ENCODE measurements around the gene DOCK3. TPM values are rescaled to one million over a fixed set of nuclear protein-coding genes. Genes with fewer than 3 reads are reported as not detected.

DOCK3 gene
- total RNA-seq, 1 experiment from 2014 or later: 5.6 TPM

DNA sequence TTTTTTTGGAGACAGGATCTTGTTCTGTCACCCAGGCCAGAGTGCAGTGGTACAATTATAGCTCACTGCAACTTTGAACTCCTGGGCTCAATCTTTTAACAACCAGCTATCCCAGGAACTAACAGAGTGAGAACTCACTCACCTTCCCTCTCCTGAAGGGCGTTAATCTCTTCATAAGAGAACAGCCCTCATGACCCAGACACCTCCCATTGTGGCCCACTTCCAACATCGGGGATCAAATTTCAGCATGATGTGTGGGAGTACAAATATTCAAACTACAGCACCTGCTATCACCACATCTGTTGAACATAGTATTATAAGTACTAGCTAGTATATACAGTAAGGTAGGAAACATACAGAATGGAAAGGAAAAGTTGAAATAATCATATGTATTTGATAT, 132.5 kb downstream of the DOCK3 start (continued):
- TF ChIP-seq, protein P1, sequence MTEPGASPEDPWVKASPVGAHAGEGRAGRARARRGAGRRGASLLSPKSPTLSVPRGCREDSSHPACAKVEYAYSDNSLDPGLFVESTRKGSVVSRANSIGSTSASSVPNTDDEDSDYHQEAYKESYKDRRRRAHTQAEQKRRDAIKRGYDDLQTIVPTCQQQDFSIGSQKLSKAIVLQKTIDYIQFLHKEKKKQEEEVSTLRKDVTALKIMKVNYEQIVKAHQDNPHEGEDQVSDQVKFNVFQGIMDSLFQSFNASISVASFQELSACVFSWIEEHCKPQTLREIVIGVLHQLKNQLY (CRISPR knock-in tag; IDR thresholded peaks at IDR 0.05): no peak
- no peak for TF ChIP-seq CREB1 (CRISPR knock-in tag; IDR thresholded peaks at IDR 0.05)

DNA sequence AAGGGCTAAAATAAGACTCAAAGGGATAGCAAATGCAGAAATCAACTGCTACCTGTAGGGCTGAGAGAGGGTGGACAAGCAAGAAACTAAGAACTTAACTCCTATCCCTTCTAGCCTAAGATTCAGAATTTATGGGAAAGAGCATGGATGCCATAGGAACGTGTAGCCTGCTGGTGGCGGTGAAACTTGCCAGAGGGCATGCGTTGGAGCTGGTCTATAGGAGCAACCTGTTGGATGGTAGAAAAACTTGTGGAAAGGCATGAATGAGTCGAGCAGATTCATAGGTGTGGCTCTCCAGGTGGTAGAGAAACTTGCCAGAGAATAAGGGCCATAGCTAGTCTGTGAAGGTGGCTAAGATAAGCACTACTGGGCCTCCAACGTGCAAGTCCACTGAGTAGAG, 137.2 kb downstream of the DOCK3 start:
- H3K4me1 Mint-ChIP-seq: peaks cover 28% of the 10 kb centered on the region
- H3K27ac Mint-ChIP-seq: no peak overlapping the region; the same call in 1 of the 2 replicates
- TF ChIP-seq, protein P2, sequence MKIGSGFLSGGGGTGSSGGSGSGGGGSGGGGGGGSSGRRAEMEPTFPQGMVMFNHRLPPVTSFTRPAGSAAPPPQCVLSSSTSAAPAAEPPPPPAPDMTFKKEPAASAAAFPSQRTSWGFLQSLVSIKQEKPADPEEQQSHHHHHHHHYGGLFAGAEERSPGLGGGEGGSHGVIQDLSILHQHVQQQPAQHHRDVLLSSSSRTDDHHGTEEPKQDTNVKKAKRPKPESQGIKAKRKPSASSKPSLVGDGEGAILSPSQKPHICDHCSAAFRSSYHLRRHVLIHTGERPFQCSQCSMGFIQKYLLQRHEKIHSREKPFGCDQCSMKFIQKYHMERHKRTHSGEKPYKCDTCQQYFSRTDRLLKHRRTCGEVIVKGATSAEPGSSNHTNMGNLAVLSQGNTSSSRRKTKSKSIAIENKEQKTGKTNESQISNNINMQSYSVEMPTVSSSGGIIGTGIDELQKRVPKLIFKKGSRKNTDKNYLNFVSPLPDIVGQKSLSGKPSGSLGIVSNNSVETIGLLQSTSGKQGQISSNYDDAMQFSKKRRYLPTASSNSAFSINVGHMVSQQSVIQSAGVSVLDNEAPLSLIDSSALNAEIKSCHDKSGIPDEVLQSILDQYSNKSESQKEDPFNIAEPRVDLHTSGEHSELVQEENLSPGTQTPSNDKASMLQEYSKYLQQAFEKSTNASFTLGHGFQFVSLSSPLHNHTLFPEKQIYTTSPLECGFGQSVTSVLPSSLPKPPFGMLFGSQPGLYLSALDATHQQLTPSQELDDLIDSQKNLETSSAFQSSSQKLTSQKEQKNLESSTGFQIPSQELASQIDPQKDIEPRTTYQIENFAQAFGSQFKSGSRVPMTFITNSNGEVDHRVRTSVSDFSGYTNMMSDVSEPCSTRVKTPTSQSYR (CRISPR knock-in tag; IDR thresholded peaks at IDR 0.05): no peak
- POLR2A ChIA-PET: no interaction called here
- no peak overlapping the region for H3K4me3 Mint-ChIP-seq
- no peaks in the 10 kb centered on the region for H3K27me3 Mint-ChIP-seq (ENCODE audit: low read depth)
- H3K36me3 Mint-ChIP-seq: no peaks in the 10 kb centered on the region
- 0 out of 2 replicates have a peak, but pooled peaks cover 4% of the 10 kb centered on the region for H3K9me3 Mint-ChIP-seq
- CTCF ChIA-PET: interaction anchor here (0.6 kb wide), 1 partner anchor 74 kb away, joined by 4 read pairs; no protein-coding TSS in a partner anchor
- no peak for DNase-seq (ENCODE audit: low spot score)
- ATAC-seq: peak; percentile 46; the same call in 1 of the 2 replicates

GRCh38 chr3:50815844-50816243, 141.1 kb downstream of the DOCK3 start:
- ATAC-seq (no peak), DNase-seq (ENCODE audit: low spot score) (no peak)
- peaks cover 7% of the 10 kb centered on the region for H3K9me3 Mint-ChIP-seq
- H3K36me3 Mint-ChIP-seq: peaks cover 8% of the 10 kb centered on the region
- H3K27me3 Mint-ChIP-seq (ENCODE audit: low read depth): no peaks in the 10 kb centered on the region
- no peak overlapping the region for H3K4me3 Mint-ChIP-seq
- no peak for TF ChIP-seq RELA (CRISPR knock-in tag; IDR thresholded peaks at IDR 0.05; ENCODE audit: borderline replicate concordance)
- TF ChIP-seq, protein P3, sequence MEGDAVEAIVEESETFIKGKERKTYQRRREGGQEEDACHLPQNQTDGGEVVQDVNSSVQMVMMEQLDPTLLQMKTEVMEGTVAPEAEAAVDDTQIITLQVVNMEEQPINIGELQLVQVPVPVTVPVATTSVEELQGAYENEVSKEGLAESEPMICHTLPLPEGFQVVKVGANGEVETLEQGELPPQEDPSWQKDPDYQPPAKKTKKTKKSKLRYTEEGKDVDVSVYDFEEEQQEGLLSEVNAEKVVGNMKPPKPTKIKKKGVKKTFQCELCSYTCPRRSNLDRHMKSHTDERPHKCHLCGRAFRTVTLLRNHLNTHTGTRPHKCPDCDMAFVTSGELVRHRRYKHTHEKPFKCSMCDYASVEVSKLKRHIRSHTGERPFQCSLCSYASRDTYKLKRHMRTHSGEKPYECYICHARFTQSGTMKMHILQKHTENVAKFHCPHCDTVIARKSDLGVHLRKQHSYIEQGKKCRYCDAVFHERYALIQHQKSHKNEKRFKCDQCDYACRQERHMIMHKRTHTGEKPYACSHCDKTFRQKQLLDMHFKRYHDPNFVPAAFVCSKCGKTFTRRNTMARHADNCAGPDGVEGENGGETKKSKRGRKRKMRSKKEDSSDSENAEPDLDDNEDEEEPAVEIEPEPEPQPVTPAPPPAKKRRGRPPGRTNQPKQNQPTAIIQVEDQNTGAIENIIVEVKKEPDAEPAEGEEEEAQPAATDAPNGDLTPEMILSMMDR (IDR thresholded peaks at IDR 0.05): no peak
- no peak for TF ChIP-seq FOXJ3 (CRISPR knock-in tag; IDR thresholded peaks at IDR 0.05; ENCODE audit: borderline replicate concordance)
- TF ChIP-seq, protein P4, sequence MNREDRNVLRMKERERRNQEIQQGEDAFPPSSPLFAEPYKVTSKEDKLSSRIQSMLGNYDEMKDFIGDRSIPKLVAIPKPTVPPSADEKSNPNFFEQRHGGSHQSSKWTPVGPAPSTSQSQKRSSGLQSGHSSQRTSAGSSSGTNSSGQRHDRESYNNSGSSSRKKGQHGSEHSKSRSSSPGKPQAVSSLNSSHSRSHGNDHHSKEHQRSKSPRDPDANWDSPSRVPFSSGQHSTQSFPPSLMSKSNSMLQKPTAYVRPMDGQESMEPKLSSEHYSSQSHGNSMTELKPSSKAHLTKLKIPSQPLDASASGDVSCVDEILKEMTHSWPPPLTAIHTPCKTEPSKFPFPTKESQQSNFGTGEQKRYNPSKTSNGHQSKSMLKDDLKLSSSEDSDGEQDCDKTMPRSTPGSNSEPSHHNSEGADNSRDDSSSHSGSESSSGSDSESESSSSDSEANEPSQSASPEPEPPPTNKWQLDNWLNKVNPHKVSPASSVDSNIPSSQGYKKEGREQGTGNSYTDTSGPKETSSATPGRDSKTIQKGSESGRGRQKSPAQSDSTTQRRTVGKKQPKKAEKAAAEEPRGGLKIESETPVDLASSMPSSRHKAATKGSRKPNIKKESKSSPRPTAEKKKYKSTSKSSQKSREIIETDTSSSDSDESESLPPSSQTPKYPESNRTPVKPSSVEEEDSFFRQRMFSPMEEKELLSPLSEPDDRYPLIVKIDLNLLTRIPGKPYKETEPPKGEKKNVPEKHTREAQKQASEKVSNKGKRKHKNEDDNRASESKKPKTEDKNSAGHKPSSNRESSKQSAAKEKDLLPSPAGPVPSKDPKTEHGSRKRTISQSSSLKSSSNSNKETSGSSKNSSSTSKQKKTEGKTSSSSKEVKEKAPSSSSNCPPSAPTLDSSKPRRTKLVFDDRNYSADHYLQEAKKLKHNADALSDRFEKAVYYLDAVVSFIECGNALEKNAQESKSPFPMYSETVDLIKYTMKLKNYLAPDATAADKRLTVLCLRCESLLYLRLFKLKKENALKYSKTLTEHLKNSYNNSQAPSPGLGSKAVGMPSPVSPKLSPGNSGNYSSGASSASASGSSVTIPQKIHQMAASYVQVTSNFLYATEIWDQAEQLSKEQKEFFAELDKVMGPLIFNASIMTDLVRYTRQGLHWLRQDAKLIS (CRISPR knock-in tag; IDR thresholded peaks at IDR 0.05; ENCODE audit: borderline replicate concordance): no peak
- TF ChIP-seq MYBL2 (CRISPR knock-in tag; IDR thresholded peaks at IDR 0.05): no peak
- TF ChIP-seq GTF2I (CRISPR knock-in tag; conservative IDR thresholded peaks at IDR 0.05): no peak
- peaks cover 48% of the 10 kb centered on the region for H3K4me1 Mint-ChIP-seq
- ChIA-PET POLR2A (no interaction called here), CTCF (no interaction called here)
- H3K27ac Mint-ChIP-seq: peak overlapping the region; percentile 88

DNA sequence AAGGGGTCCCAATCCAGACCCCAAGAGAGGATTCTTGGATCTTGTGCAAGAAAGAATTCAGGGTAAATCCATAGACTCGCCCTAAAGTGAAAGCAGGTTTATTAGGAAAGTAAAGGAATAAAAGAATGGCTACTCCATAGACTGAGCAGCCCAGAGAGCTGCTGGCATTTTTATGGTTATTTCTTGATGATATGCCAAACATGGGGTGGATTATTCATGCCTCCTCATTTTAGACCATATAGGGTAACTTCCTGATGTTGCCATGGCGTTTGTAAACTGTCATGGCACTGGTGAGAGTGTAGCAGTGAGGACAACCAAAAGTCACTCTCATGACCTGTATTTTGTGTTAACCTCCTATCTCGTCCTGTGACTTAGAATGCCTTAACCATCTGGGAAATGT, 142.2 kb downstream of the DOCK3 start:
- Mint-ChIP-seq H3K36me3 (peaks cover 11% of the 10 kb centered on the region), H3K9me3 (peaks cover 7% of the 10 kb centered on the region), H3K27ac (peak overlapping the region; percentile 98), H3K27me3 (ENCODE audit: low read depth) (no peaks in the 10 kb centered on the region), H3K4me3 (no peak overlapping the region), H3K4me1 (peaks cover 46% of the 10 kb centered on the region)
- no peak for ATAC-seq
- ChIA-PET POLR2A (no interaction called here), CTCF (interaction anchor here (1.1 kb wide), 1 partner anchor 140 kb away, joined by 3 read pairs; no protein-coding TSS in a partner anchor)
- DNase-seq (ENCODE audit: low spot score): no peak
- no peak for TF ChIP-seq CDX4 (CRISPR knock-in tag; IDR thresholded peaks at IDR 0.05; ENCODE audit: borderline replicate concordance)
- no peak for TF ChIP-seq ERG (CRISPR knock-in tag; IDR thresholded peaks at IDR 0.05)
- no peak for TF ChIP-seq ZNF532 (CRISPR knock-in tag; IDR thresholded peaks at IDR 0.05; ENCODE audit: borderline replicate concordance)

Measured in WTC11 (cell line).